Neural cell (in vitro differentiated cells): Measurements from ENCODE around the gene YAF2. TPM values are rescaled to one million over a fixed set of nuclear protein-coding genes. Genes with fewer than 3 reads are reported as not detected.

Experiments
- H2AFZ ChIP-seq: fragments of 200-600, 300-800 bp; sonication (generic), shearing (Covaris generic); 2 replicates; pipeline ENCODE4 v1.6.0; 2014; ENCODE audit warnings: low read depth, mild to moderate bottlenecking, antibody characterized with exemption, low read length, moderate library complexity
- H3F3A ChIP-seq: fragments of 200-600 bp; shearing (Covaris generic); 2 replicates; pipeline ENCODE4 v1.6.1; 2016; ENCODE audit warnings: mild to moderate bottlenecking, moderate library complexity, mixed read lengths, antibody characterized with exemption, low read length; ENCODE audit not compliant: insufficient read depth, poor library complexity, severe bottlenecking
- H3K27ac ChIP-seq: fragments of 200-600, 300-800 bp; sonication (generic), shearing (Covaris generic); 2 replicates; pipeline ENCODE4 v1.5.1; 2014; ENCODE audit warnings: mild to moderate bottlenecking, low read length, moderate library complexity
- H3K27me3 ChIP-seq: fragments of 300-800, 200-600 bp; sonication (generic), shearing (Covaris generic); 2 replicates; pipeline ENCODE4 v1.6.0; 2014; ENCODE audit warnings: mild to moderate bottlenecking, low read depth, low read length, moderate library complexity; ENCODE audit not compliant: insufficient read depth
- H3K36me3 ChIP-seq: fragments of 300-800, 200-600 bp; sonication (generic), shearing (Covaris generic); 2 replicates; pipeline ENCODE4 v1.5.1; 2014; ENCODE audit warnings: mild to moderate bottlenecking, antibody characterized with exemption, low read length, moderate library complexity; ENCODE audit not compliant: insufficient read depth
- H3K4me2 ChIP-seq: fragments of 300-800, 200-600 bp; sonication (generic), shearing (Covaris generic); 2 replicates; pipeline ENCODE4 v1.6.0; 2014; ENCODE audit warnings: mild to moderate bottlenecking, low read length
- H3K4me3 ChIP-seq: fragments of 300-800, 200-600 bp; sonication (generic), shearing (Covaris generic); 2 replicates; pipeline ENCODE4 v1.5.1; 2014; ENCODE audit warnings: mild to moderate bottlenecking, low read length, moderate library complexity
- H3K79me2 ChIP-seq: fragments of 200-600 bp; shearing (Covaris generic); replicated peaks from 2 replicates; pipeline ENCODE4 v1.6.0; 2014; ENCODE audit warnings: mild to moderate bottlenecking, low read length, moderate library complexity; ENCODE audit not compliant: insufficient read depth
- H3K9ac ChIP-seq: fragments of 300-800, 200-600 bp; sonication (generic), shearing (Covaris generic); 2 replicates; pipeline ENCODE4 v1.6.1; 2016; ENCODE audit warnings: mild to moderate bottlenecking, low read length, mixed read lengths
- H3K9me2 ChIP-seq: fragments of 200-600 bp; shearing (Covaris generic); 2 replicates; pipeline ENCODE4 v1.6.1; 2016; ENCODE audit warnings: mild to moderate bottlenecking, low read length, mixed read lengths; ENCODE audit not compliant: insufficient read depth
- H3K9me3 ChIP-seq: fragments of 200-600, 300-800 bp; sonication (generic), shearing (Covaris generic); 2 replicates; pipeline ENCODE4 v1.6.1; 2016; ENCODE audit warnings: mild to moderate bottlenecking, mixed run types, low read length, moderate library complexity, mixed read lengths
- H4K20me1 ChIP-seq: fragments of 200-600 bp; shearing (Covaris generic); 2 replicates; pipeline ENCODE4 v1.6.1; 2016; ENCODE audit warnings: mild to moderate bottlenecking, mixed run types; ENCODE audit not compliant: insufficient read depth
- EP300 ChIP-seq: fragments of 450-650 bp; conservative IDR thresholded peaks from 2 replicates; pipeline ENCODE4 v1.6.1; 2014; ENCODE audit warnings: antibody characterized with exemption, mild to moderate bottlenecking, moderate library complexity; ENCODE audit not compliant: poor library complexity, severe bottlenecking
- EZH2 ChIP-seq: fragments of 200-600, 300-800 bp; shearing (Covaris generic), sonication (generic); IDR thresholded peaks from 2 replicates; pipeline ENCODE4 v1.6.1; 2014; ENCODE audit warnings: antibody characterized with exemption, low read length, borderline replicate concordance, mild to moderate bottlenecking; ENCODE audit not compliant: insufficient read depth, poor library complexity, severe bottlenecking
- MXI1 ChIP-seq: fragments of 450-650 bp; conservative IDR thresholded peaks from 2 replicates; pipeline ENCODE4 v1.6.1; 2014; ENCODE audit warnings: antibody characterized with exemption, mild to moderate bottlenecking; ENCODE audit not compliant: poor library complexity, severe bottlenecking
- POLR2AphosphoS5 ChIP-seq: IDR thresholded peaks from 2 replicates; pipeline ENCODE4 v1.6.1; 2012
- RAD21 ChIP-seq: fragments of 450-650 bp; conservative IDR thresholded peaks from 2 replicates; pipeline ENCODE4 v1.6.1; 2014; ENCODE audit warnings: antibody characterized with exemption, mild to moderate bottlenecking, moderate library complexity
- SMC3 ChIP-seq: fragments of 450-650 bp; conservative IDR thresholded peaks from 2 replicates; pipeline ENCODE4 v1.6.1; 2014; ENCODE audit warnings: antibody characterized with exemption, mild to moderate bottlenecking, moderate library complexity; ENCODE audit not compliant: poor library complexity
- TAF1 ChIP-seq: IDR thresholded peaks from 2 replicates; pipeline ENCODE4 v1.6.1; 2012; ENCODE audit warnings: low read depth
- polyA plus RNA-seq: library from polyadenylated mRNA; depleted of rRNA; stranded (reverse); fragments of >200 nt; gene quantifications from 2 replicates; pipeline ENCODE4 v1.2.3, GENCODE V29; 2014
- TF ChIP-seq, protein P1 (sequence below): fragments of 450-650 bp; IDR thresholded peaks from 2 replicates; pipeline ENCODE4 v1.5.1; 2014; ENCODE audit warnings: antibody characterized with exemption, mild to moderate bottlenecking, moderate library complexity; ENCODE audit not compliant: poor library complexity, severe bottlenecking
- TF ChIP-seq, protein P2 (sequence below): IDR thresholded peaks from 2 replicates; pipeline ENCODE4 v1.6.1; 2012; ENCODE audit warnings: borderline replicate concordance

Gene YAF2
- polyA plus RNA-seq, 1 donor from 2014 or later, result 44.1 TPM

DNA sequence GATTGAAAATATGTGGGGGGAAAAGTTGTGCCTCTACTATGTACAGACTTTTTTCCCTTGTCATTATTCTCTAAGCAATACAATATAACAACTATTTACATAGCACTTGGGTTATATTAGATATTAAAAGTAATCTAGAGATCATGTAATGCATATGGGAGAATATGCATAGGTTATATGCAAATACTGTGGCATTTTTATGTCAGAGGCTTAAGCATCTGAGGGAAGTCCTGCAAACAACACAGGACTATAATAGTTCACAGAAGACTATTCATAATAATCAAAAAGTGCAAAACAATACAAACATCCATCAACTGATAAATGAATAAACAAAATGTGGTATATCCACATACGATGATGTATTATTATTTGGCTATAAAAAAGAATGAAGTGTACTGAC lies 33.7 kb downstream of the YAF2 start:
- Histone ChIP-seq H3K36me3 (peaks cover 6% of the 10 kb centered on the region), H3F3A (no peaks in the 10 kb centered on the region), H3K27me3 (no peaks in the 10 kb centered on the region), H3K4me2 (no peak overlapping the region), H3K4me3 (no peak overlapping the region), H3K9me3 (no peaks in the 10 kb centered on the region), H4K20me1 (no peaks in the 10 kb centered on the region), H3K9me2 (no peaks in the 10 kb centered on the region), H2AFZ (no peak overlapping the region), H3K9ac (no peak overlapping the region), H3K79me2 (peaks cover 5% of the 10 kb centered on the region), H3K27ac (no peak overlapping the region)
- TF ChIP-seq SMC3 (no peak), MXI1 (no peak), EP300 (no peak), POLR2AphosphoS5 (no peak), EZH2 (no peak), RAD21 (no peak), TAF1 (no peak)
- TF ChIP-seq, protein P1, sequence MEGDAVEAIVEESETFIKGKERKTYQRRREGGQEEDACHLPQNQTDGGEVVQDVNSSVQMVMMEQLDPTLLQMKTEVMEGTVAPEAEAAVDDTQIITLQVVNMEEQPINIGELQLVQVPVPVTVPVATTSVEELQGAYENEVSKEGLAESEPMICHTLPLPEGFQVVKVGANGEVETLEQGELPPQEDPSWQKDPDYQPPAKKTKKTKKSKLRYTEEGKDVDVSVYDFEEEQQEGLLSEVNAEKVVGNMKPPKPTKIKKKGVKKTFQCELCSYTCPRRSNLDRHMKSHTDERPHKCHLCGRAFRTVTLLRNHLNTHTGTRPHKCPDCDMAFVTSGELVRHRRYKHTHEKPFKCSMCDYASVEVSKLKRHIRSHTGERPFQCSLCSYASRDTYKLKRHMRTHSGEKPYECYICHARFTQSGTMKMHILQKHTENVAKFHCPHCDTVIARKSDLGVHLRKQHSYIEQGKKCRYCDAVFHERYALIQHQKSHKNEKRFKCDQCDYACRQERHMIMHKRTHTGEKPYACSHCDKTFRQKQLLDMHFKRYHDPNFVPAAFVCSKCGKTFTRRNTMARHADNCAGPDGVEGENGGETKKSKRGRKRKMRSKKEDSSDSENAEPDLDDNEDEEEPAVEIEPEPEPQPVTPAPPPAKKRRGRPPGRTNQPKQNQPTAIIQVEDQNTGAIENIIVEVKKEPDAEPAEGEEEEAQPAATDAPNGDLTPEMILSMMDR, result no peak
- TF ChIP-seq, protein P2, sequence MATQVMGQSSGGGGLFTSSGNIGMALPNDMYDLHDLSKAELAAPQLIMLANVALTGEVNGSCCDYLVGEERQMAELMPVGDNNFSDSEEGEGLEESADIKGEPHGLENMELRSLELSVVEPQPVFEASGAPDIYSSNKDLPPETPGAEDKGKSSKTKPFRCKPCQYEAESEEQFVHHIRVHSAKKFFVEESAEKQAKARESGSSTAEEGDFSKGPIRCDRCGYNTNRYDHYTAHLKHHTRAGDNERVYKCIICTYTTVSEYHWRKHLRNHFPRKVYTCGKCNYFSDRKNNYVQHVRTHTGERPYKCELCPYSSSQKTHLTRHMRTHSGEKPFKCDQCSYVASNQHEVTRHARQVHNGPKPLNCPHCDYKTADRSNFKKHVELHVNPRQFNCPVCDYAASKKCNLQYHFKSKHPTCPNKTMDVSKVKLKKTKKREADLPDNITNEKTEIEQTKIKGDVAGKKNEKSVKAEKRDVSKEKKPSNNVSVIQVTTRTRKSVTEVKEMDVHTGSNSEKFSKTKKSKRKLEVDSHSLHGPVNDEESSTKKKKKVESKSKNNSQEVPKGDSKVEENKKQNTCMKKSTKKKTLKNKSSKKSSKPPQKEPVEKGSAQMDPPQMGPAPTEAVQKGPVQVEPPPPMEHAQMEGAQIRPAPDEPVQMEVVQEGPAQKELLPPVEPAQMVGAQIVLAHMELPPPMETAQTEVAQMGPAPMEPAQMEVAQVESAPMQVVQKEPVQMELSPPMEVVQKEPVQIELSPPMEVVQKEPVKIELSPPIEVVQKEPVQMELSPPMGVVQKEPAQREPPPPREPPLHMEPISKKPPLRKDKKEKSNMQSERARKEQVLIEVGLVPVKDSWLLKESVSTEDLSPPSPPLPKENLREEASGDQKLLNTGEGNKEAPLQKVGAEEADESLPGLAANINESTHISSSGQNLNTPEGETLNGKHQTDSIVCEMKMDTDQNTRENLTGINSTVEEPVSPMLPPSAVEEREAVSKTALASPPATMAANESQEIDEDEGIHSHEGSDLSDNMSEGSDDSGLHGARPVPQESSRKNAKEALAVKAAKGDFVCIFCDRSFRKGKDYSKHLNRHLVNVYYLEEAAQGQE, result no peak

DNA sequence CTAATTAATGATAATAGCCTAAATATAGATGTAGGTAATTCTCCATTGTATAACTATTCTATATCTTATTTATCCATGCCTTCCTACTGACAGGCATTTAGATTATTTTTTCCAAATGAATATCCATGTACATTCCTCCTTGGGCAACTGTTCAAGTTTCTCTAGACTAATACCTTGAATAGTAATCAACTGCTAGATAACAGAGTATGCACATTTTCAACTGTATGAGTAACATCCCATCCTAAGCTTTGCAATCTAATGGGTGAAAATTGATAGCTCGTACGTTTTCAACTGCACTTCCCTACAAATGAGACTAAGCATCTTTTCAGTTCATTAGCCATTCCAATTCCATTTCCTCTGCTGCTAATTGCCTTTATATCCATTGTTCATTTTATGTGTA lies 37.0 kb downstream of the YAF2 start:
- H3K9ac ChIP-seq, result no peak overlapping the region
- no peak overlapping the region for H2AFZ ChIP-seq

More for the DNA sequence above, 37.0 kb downstream of the YAF2 start:
- TF ChIP-seq, protein P2, result no peak
- TF ChIP-seq SMC3 (no peak), MXI1 (no peak), RAD21 (no peak), EZH2 (no peak), POLR2AphosphoS5 (no peak), EP300 (no peak), TAF1 (no peak)
- TF ChIP-seq, protein P1, result no peak
- H3K4me2 ChIP-seq, result no peak overlapping the region
- no peaks in the 10 kb centered on the region for H3K9me3 ChIP-seq
- peaks cover 5% of the 10 kb centered on the region for H3K79me2 ChIP-seq
- no peak overlapping the region for H3K27ac ChIP-seq
- H3K27me3 ChIP-seq, result no peaks in the 10 kb centered on the region
- peaks cover 12% of the 10 kb centered on the region for H3K36me3 ChIP-seq
- no peaks in the 10 kb centered on the region for H3F3A ChIP-seq
- no peaks in the 10 kb centered on the region for H3K9me2 ChIP-seq
- no peaks in the 10 kb centered on the region for H4K20me1 ChIP-seq
- H3K4me3 ChIP-seq, result no peak overlapping the region
